ENCODE results near the gene PRR5.

GRCh38 chr22:44666207-44666585 is 35.8 kb upstream of the PRR5 start:
- TF ChIP-seq POLR2AphosphoS5 (IDR thresholded peaks at IDR 0.05) (no peak), POLR2A (IDR thresholded peaks at IDR 0.05) (no peak)
